Epithelial cell of prostate (primary cell): Measurements from ENCODE around the gene TNFRSF6B.

ENCODE experiments used
- DNase-seq: peaks from one replicate; pipeline ENCODE4 v3.0.0-alpha.2; 2011; ENCODE audit warnings: low read depth, low spot score
- H3K27ac ChIP-seq: fragments of 450-650 bp; 2 replicates; pipeline ENCODE4 v1.5.1; 2017; ENCODE audit warnings: mild to moderate bottlenecking

The TNFRSF6B gene

GRCh38 chr20:63734111-63734945, 37.9 kb downstream of the TNFRSF6B start:
- no peak for DNase-seq

GRCh38 chr20:63734946-63735858, 38.8 kb downstream of the TNFRSF6B start:
- no peak overlapping the region for H3K27ac ChIP-seq

More at GRCh38 chr20:63734111-63734945, 37.9 kb downstream of the TNFRSF6B start:
- no peak overlapping the region for H3K27ac ChIP-seq

DNA sequence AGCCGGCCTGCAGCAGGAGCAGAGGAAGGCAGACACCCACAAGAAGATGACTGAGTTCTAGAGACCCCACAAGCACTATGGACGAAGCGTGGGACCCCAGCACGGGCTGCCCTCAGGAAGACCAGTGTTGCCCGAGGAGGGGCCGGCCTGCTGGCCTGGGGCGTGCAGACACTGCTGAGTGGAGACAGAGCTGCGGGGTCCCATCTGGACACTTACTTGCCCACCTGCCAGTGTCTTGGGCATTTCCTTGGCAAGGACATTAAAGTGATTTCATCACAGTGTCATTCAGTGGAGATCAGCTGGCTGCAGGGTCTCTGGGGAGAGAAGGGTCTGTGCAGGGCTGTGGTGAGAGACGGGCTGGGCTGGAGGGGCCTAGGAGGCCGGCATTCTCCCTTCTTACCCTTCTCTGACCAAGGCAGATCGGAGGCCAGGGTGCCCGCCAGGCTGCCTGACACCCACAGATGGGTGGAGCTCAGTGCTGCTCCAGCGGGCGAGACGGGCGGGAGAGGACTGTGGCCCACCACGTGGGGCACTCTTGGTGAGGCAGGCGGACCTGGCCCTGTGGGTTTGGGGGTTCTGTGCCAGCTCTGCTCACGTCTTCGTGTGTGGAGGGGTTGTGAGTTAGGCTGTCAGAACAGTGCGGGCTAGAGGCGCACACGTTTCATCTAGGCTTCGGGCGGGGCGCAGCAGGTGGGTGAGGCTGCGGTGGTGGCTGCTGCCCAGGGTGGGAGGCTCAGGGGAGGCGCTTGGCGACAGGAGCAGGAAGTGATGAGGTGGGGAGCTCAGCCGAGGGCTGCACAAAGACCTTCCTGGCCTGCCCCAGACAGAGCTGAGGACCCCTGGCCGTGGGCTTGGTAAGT, 39.6 kb downstream of the TNFRSF6B start, which contains the start of gene LIME1:
Gene LIME1 (plus strand): TSS at position 806 of the 860 bp plus-strand sequence. CDS start 886 bp downstream, outside the sequence.
- DNase-seq: no peak
- H3K27ac ChIP-seq: no peak within 1 kb of the TSS

More at GRCh38 chr20:63734946-63735858, 38.8 kb downstream of the TNFRSF6B start:
- DNase-seq: no peak

- DNase-seq: no peak
- no peak overlapping the region for H3K27ac ChIP-seq
These were observed 40.6 kb downstream of the TNFRSF6B start for GRCh38 chr20:63736893-63737694.

- no peak for DNase-seq
- no peak overlapping the region for H3K27ac ChIP-seq
These were observed 41.2 kb downstream of the TNFRSF6B start for GRCh38 chr20:63737695-63737944.

GRCh38 chr20:63737945-63738686, 41.7 kb downstream of the TNFRSF6B start:
- no peak overlapping the region for H3K27ac ChIP-seq
- no peak for DNase-seq

DNA sequence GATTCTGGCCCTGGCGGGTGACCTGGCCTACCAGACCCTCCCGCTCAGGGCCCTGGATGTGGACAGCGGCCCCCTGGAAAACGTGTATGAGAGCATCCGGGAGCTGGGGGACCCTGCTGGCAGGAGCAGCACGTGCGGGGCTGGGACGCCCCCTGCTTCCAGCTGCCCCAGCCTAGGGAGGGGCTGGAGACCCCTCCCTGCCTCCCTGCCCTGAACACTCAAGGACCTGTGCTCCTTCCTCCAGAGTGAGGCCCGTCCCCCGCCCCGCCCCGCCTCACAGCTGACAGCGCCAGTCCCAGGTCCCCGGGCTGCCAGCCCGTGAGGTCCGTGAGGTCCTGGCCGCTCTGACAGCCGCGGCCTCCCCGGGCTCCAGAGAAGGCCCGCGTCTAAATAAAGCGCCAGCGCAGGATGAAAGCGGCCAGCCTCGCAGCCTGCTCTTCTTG, 42.3 kb downstream of the TNFRSF6B start:
- no peak overlapping the region for H3K27ac ChIP-seq
- DNase-seq: no peak

DNA sequence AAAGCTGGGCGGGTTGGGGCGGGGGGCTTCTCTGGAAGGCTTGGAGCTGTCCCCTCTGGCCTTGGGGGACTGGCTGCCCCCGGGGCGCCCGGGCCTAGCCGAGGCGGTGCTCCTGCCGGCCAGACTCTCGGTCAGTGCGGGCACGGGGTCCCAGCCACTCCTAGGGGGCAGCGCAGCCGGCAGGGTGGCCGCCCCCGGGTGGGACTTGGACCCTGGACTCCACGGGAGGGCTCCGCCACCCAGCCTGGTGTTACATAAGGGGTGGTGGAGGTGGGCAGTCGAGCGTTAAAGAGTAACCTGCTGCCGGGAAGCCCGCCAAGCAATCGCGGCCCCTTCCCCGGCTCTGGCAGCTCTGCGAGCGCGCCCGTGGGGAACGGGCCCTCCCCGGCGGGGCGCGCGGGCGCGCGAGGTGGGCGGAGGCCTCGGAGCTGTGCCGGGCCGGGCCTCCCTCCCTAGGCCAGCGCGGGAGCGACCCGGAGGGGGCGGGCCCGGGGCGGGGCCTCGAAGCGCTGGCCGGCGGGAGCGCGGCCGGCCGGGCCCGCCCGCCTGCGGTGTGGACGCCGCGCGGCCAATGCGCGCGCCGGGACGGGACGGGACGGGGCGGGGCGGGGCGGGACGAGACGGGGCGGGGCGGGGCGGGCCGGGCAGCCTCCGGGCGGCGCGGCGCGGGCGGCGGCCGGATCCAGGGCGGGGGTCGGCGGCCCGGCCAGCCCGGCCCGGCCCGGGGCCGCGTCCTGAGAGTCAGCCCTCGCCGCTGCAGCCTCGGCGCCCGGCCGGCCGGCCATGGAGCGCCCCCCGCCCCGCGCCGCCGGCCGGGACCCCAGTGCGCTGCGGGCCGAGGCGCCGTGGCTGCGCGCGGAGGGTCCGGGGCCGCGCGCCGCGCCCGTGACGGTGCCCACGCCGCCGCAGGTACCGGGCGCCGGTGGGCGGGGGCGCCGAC, 42.9 kb downstream of the TNFRSF6B start, which contains the start of gene SLC2A4RG:
Gene SLC2A4RG (plus strand): TSS at position 647 of the 940 bp plus-strand sequence. CDS start 137 bp downstream, at position 784.
- DNase-seq: no peak
- H3K27ac ChIP-seq: peak within 1 kb of the TSS; percentile 91

GRCh38 chr20:63740070-63740626, 43.7 kb downstream of the TNFRSF6B start:
- DNase-seq: no peak
- H3K27ac ChIP-seq: peak overlapping the region; percentile 91

DNA sequence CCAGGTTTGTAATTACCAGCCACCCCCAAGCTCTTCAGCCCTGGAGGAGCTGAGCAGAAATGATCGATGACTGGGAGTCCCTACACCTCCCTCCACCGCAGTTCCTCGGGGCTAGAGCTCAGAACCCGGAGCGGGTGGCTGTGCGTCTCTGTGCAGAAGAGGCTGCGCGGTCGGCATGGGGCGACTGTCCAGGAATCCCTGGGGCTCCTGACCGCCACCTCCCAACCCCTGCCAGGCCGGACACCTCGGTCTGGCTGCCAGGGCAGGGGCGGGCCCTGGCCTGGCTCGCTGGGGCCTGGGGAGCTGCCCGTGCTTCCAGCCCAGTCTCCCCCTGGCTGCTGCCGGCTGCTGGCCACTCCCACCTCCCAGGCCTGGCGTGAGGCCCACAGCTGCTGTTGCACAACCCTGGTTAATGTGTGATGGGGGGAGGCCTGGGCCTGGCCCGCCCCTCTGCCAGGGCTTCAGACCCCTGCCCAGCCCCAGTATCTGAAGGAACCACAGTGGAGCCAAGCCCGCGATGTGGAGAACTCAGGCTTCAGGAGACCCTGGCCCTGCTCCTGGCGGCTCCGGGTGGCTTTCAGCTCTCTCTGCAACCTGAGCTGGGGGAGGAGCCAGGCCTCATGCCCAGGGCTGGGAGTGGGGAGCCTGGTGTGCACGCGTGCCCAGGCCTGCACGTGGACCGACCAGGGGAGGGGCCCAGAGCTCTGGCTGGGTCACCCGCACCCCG, 44.3 kb downstream of the TNFRSF6B start:
- peak overlapping the region; percentile 91 for H3K27ac ChIP-seq
- DNase-seq: no peak

DNA sequence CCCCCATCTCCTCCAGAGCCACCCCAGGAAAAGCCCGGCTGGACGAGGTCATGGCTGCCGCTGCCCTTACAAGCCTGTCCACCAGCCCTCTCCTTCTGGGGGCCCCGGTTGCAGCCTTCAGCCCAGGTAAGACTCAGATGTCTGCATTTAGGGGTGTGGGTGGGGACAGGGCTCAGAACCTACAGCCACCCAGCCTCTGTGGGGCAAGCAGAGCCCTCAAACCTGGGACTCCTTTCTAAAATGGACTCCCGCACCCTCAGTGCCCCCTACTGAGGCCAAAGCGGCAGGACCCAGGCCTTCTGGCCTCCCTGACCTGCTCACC, 44.9 kb downstream of the TNFRSF6B start:
- no peak for DNase-seq
- peak overlapping the region; percentile 91 for H3K27ac ChIP-seq

DNA sequence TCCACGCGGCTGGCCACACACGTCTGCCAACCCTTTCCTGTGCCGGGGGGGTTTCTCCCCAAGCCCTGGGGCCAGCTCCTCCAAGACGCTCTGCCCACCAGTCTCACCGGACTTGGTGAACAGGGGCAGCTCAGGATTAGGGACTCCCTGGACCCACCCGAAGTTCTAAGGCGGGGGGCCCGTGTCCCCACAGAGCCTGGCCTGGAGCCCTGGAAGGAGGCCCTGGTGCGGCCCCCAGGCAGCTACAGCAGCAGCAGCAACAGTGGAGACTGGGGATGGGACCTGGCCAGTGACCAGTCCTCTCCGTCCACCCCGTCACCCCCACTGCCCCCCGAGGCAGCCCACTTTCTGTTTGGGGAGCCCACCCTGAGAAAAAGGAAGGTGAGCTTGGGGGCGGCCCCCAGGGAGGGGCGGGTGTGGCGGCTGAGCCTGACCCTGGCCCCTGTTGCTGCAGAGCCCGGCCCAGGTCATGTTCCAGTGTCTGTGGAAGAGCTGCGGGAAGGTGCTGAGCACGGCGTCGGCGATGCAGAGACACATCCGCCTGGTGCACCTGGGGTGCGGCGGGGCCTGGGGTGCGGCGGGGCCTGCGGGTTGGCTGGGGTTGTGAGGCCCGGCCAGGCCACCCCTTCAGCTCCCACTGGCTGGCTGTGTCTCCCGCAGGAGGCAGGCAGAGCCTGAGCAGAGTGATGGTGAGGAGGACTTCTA, 45.4 kb downstream of the TNFRSF6B start:
- H3K27ac ChIP-seq: peak overlapping the region; percentile 91
- no peak for DNase-seq

- no peak for DNase-seq
- H3K27ac ChIP-seq: no peak overlapping the region
These were observed 46.1 kb downstream of the TNFRSF6B start for GRCh38 chr20:63742381-63743024.

DNA sequence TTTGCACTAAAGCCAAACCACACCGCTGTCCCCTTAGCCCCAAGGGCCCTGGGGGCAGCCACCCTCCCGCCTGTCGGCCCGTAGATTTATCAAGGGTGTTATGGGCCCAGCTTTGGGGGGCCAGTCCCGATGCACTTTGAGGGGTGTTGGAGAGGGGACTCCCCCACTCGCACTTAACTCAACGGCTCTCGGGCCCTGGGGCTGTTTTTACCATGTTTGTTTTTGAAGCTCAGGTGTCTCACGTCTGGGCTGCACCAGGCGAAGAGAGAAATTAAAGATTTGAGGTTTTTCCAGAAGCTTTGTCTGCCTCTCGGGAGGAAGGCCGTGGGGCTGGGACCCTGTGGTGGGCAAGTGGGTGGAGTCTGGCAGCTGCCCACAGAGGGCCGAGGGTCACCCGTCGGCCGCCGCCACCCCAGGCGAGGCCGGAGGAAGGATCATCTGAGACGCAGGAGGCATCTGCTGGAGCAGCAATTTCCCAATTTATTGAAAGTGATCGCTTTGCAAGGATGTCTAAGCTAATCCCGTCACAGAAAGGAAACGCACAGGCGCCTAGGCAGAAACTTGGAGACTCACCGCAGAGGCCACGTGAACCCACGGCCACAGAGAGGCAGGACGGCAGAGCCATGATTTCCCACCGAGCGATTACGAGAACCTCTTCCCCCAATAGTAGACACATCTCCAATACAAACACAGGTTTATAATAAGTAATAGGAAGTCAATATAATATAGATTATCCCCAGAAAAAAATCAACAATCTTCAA, 46.9 kb downstream of the TNFRSF6B start:
- H3K27ac ChIP-seq: no peak overlapping the region
- DNase-seq: no peak

- H3K27ac ChIP-seq: no peak overlapping the region
- no peak for DNase-seq
These were observed 47.7 kb downstream of the TNFRSF6B start for GRCh38 chr20:63744158-63744557.
